Measurements from ENCODE around the gene PDE2A. TPM values are rescaled to one million over a fixed set of nuclear protein-coding genes. Genes with fewer than 3 reads are reported as not detected.

The PDE2A gene
- total and polyA plus RNA-seq, 2 of the 4 experiments (the other 2 are of a cell fraction), result 0.02 TPM; not detected in 1

DNA sequence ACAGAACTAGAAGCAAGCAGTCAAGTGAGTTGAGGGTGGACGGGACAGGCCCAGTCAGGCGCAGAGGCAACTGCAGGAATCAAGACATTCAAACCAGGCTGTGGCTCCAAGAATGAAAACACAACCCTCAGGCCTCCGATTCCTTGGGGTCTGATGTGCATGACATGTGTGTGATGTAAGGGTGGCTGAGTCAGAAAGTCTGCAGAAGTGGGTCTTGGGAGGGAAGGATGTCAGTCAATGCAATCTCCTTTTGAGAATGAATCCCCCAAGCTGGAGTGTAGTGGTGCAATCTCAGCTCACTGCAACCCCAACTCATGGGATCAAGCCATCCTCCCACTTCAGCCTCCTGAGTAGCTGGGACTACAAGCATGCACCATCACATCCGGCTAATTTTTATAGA is 15.9 kb upstream of the PDE2A start:
- no peak overlapping the region for H3K4ac ChIP-seq (ENCODE audit: low read depth, low read length)
- H2BK120ac ChIP-seq (ENCODE audit: low read depth, low read length), result no peak overlapping the region
- no peaks in the 10 kb centered on the region for H3K27me3 ChIP-seq (ENCODE audit: control insufficient read depth, insufficient read depth, low read length)
- no peaks in the 10 kb centered on the region for H3K4me1 ChIP-seq (ENCODE audit: control insufficient read depth, insufficient read depth, low read length)
- no peak overlapping the region for H3K27ac ChIP-seq (ENCODE audit: insufficient read depth, low read length)
- no peak overlapping the region for H4K91ac ChIP-seq (ENCODE audit: insufficient read depth, low read depth, low read length)
- no peak overlapping the region; the same call in 1 of the 2 replicates for H3K23ac ChIP-seq (ENCODE audit: low read depth, low read length)
- no peak for TF ChIP-seq RAD21 (IDR thresholded peaks at IDR 0.05; ENCODE audit: low read length)
- TF ChIP-seq, protein P1, sequence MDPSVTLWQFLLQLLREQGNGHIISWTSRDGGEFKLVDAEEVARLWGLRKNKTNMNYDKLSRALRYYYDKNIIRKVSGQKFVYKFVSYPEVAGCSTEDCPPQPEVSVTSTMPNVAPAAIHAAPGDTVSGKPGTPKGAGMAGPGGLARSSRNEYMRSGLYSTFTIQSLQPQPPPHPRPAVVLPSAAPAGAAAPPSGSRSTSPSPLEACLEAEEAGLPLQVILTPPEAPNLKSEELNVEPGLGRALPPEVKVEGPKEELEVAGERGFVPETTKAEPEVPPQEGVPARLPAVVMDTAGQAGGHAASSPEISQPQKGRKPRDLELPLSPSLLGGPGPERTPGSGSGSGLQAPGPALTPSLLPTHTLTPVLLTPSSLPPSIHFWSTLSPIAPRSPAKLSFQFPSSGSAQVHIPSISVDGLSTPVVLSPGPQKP (IDR thresholded peaks at IDR 0.05; ENCODE audit: borderline replicate concordance, low read depth, low read length), result no peak
- TF ChIP-seq NFE2L2 (IDR thresholded peaks at IDR 0.05; ENCODE audit: low read depth, low read length), result no peak
- TF ChIP-seq, protein P2, sequence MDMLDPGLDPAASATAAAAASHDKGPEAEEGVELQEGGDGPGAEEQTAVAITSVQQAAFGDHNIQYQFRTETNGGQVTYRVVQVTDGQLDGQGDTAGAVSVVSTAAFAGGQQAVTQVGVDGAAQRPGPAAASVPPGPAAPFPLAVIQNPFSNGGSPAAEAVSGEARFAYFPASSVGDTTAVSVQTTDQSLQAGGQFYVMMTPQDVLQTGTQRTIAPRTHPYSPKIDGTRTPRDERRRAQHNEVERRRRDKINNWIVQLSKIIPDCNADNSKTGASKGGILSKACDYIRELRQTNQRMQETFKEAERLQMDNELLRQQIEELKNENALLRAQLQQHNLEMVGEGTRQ (IDR thresholded peaks at IDR 0.05; ENCODE audit: low read depth, low read length), result no peak
- TF ChIP-seq RFX5 (IDR thresholded peaks at IDR 0.05; ENCODE audit: low read depth, low read length), result no peak
- no peak for TF ChIP-seq RCOR1 (IDR thresholded peaks at IDR 0.05; ENCODE audit: insufficient replicate concordance, low read length)
- no peak for TF ChIP-seq FOS (IDR thresholded peaks at IDR 0.05; ENCODE audit: low read depth, low read length)
- TF ChIP-seq MAZ (IDR thresholded peaks at IDR 0.05; ENCODE audit: borderline replicate concordance, low read depth, low read length), result no peak
- no peak for TF ChIP-seq MAFK (IDR thresholded peaks at IDR 0.05; ENCODE audit: low read depth, low read length)
- TF ChIP-seq BHLHE40 (IDR thresholded peaks at IDR 0.05; ENCODE audit: low read depth, low read length), result no peak
- no peak for TF ChIP-seq CHD1 (IDR thresholded peaks at IDR 0.05; ENCODE audit: low read depth, low read length)
- TF ChIP-seq, protein P3, sequence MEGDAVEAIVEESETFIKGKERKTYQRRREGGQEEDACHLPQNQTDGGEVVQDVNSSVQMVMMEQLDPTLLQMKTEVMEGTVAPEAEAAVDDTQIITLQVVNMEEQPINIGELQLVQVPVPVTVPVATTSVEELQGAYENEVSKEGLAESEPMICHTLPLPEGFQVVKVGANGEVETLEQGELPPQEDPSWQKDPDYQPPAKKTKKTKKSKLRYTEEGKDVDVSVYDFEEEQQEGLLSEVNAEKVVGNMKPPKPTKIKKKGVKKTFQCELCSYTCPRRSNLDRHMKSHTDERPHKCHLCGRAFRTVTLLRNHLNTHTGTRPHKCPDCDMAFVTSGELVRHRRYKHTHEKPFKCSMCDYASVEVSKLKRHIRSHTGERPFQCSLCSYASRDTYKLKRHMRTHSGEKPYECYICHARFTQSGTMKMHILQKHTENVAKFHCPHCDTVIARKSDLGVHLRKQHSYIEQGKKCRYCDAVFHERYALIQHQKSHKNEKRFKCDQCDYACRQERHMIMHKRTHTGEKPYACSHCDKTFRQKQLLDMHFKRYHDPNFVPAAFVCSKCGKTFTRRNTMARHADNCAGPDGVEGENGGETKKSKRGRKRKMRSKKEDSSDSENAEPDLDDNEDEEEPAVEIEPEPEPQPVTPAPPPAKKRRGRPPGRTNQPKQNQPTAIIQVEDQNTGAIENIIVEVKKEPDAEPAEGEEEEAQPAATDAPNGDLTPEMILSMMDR (conservative IDR thresholded peaks at IDR 0.05; ENCODE audit: low read depth, low read length), result no peak
- TF ChIP-seq CEBPB (IDR thresholded peaks at IDR 0.05; ENCODE audit: low read depth, low read length), result no peak
- no peak for TF ChIP-seq MXI1 (IDR thresholded peaks at IDR 0.05; ENCODE audit: borderline replicate concordance, low read depth, low read length)
- TF ChIP-seq POLR2A (IDR thresholded peaks at IDR 0.05; ENCODE audit: low read depth, low read length), result no peak
- TF ChIP-seq SMC3 (IDR thresholded peaks at IDR 0.05; ENCODE audit: low read depth, low read length), result no peak
- ChIA-PET POLR2A (ENCODE audit: unreplicated experiment) (no interaction called here), CTCF (no interaction called here)
- in situ Hi-C loops (cut with MboI; ENCODE audit: low sequenced_read_pairs), result no loop called here
- H3K14ac ChIP-seq (replicated peaks; ENCODE audit: low read depth, low read length), result no peak overlapping the region
- peaks cover 87% of the 10 kb centered on the region for H3K36me3 ChIP-seq (ENCODE audit: control insufficient read depth, insufficient read depth, low read length)
- H4K8ac ChIP-seq (ENCODE audit: low read depth in 2 of 2, low read length in 2 of 2), result no peak overlapping the region
- dilution Hi-C loops (cut with HindIII; ENCODE audit: low sequenced_read_pairs, unreplicated experiment), result no loop called here
- no peak overlapping the region for H2AFZ ChIP-seq (replicated peaks; ENCODE audit: low read length, poor library complexity)
- no peak overlapping the region for H3K9ac ChIP-seq (ENCODE audit: low read depth, low read length)
- H4K20me1 ChIP-seq (ENCODE audit: insufficient read depth, low read length), result peaks cover 14% of the 10 kb centered on the region
- BruUV-seq (replicated peaks), result no TSS peak
- H3K4me3 ChIP-seq (ENCODE audit: insufficient read depth, low read depth, low read length), result no peak overlapping the region
- intact Hi-C loops (cut with micrococcal nuclease), result no loop called here
- no peak for ATAC-seq (ENCODE audit: low read depth)
- peaks cover 0 to 5% of the 10 kb centered on the region in 2 experiments; a peak in 1 of 4 replicates for H3K79me1 ChIP-seq (ENCODE audit: low read depth in 1 of 2, low read length in 2 of 2)
- no peak overlapping the region for H2BK5ac ChIP-seq (ENCODE audit: low read depth, low read length, poor library complexity, severe bottlenecking)
- no peaks in the 10 kb centered on the region for H3K9me3 ChIP-seq (ENCODE audit: control insufficient read depth, insufficient read depth, low read length)
- H4K5ac ChIP-seq (ENCODE audit: low read depth, low read length), result no peak overlapping the region
- no peak overlapping the region for H2BK20ac ChIP-seq (ENCODE audit: low read depth, low read length)
- no peaks in the 10 kb centered on the region; the same call in 1 of the 2 replicates for H3K9me1 ChIP-seq (ENCODE audit: insufficient read depth, low read length)
- 100% methylated on average over 2 of the region's 4 CpGs; no CpG with 5 or more reads in 1 of the 2 experiments for whole genome bisulfite sequencing, 2 experiments (ENCODE audit: extremely low coverage in 2 of 2, insufficient read length in 1 of 2)
- H3K4me2 ChIP-seq (ENCODE audit: low read depth, low read length), result no peak overlapping the region
- H3K56ac ChIP-seq (ENCODE audit: extremely low read depth, insufficient read depth, low read length), result no peak overlapping the region
- H2AK9ac ChIP-seq (replicated peaks; ENCODE audit: low read depth, low read length, poor library complexity), result no peak overlapping the region
- no peak overlapping the region for H3K18ac ChIP-seq (ENCODE audit: low read depth, low read length)
- no peak overlapping the region for H2AK5ac ChIP-seq (ENCODE audit: low read depth, low read length)
- no peak overlapping the region for H2BK15ac ChIP-seq (ENCODE audit: low read depth, low read length)
- DNase-seq, result no peak

Data from IMR-90 (cell line).